Measurements from ENCODE around the gene ATF4. TPM values are rescaled to one million over a fixed set of nuclear protein-coding genes. Genes with fewer than 3 reads are reported as not detected.

The ATF4 gene
- total RNA-seq, 1 donor: 590 TPM

- no peak overlapping the region for H2AFZ ChIP-seq (ENCODE audit: low read length)
- no peak for TF ChIP-seq CTCF (IDR thresholded peaks at IDR 0.05; ENCODE audit: extremely low read depth, low read depth, low read length)
- H3K4me3 ChIP-seq (ENCODE audit: insufficient read depth, low read length): no peak overlapping the region
- H3K4me1 ChIP-seq (ENCODE audit: insufficient read depth, low read length): no peaks in the 10 kb centered on the region
- no peaks in the 10 kb centered on the region for H3K36me3 ChIP-seq (ENCODE audit: insufficient read depth, low read length)
- peaks cover 40% of the 10 kb centered on the region for H3K27me3 ChIP-seq (ENCODE audit: insufficient read depth, low read length)
- no peak overlapping the region for H3K27ac ChIP-seq (ENCODE audit: low read depth, low read length)
- no peak for DNase-seq (ENCODE audit: insufficient read length, low spot score, missing footprints)
- no peaks in the 10 kb centered on the region for H3K9me3 ChIP-seq (ENCODE audit: low read depth, low read length)
- no peaks in the 10 kb centered on the region for H4K20me1 ChIP-seq (ENCODE audit: insufficient read depth, low read length)
- H3K4me2 ChIP-seq (ENCODE audit: insufficient read depth, low read length): no peak overlapping the region
- no peaks in the 10 kb centered on the region for H3K79me2 ChIP-seq (ENCODE audit: insufficient read depth, low read length)
Observed at GRCh38 chr22:39554151-39554550, 33.8 kb downstream of the ATF4 start.

- Histone ChIP-seq H3K36me3 (ENCODE audit: insufficient read depth, low read length) (no peaks in the 10 kb centered on the region), H3K27me3 (ENCODE audit: insufficient read depth, low read length) (peaks cover 39% of the 10 kb centered on the region), H3K9me3 (ENCODE audit: low read depth, low read length) (no peaks in the 10 kb centered on the region), H3K27ac (ENCODE audit: low read depth, low read length) (no peak overlapping the region), H3K4me2 (ENCODE audit: insufficient read depth, low read length) (no peak overlapping the region), H4K20me1 (ENCODE audit: insufficient read depth, low read length) (no peaks in the 10 kb centered on the region), H3K4me1 (ENCODE audit: insufficient read depth, low read length) (no peaks in the 10 kb centered on the region), H3K79me2 (ENCODE audit: insufficient read depth, low read length) (no peaks in the 10 kb centered on the region), H2AFZ (ENCODE audit: low read length) (no peak overlapping the region), H3K4me3 (ENCODE audit: insufficient read depth, low read length) (no peak overlapping the region)
- peak; percentile 84 for DNase-seq (ENCODE audit: insufficient read length, low spot score, missing footprints)
- no peak for TF ChIP-seq CTCF (IDR thresholded peaks at IDR 0.05; ENCODE audit: extremely low read depth, low read depth, low read length)
Observed at GRCh38 chr22:39556970-39557841, 36.8 kb downstream of the ATF4 start.

- no peak for TF ChIP-seq CTCF (IDR thresholded peaks at IDR 0.05; ENCODE audit: extremely low read depth, low read depth, low read length)
- Histone ChIP-seq H2AFZ (ENCODE audit: low read length) (no peak overlapping the region), H3K9me3 (ENCODE audit: low read depth, low read length) (no peaks in the 10 kb centered on the region), H3K4me1 (ENCODE audit: insufficient read depth, low read length) (no peaks in the 10 kb centered on the region), H3K36me3 (ENCODE audit: insufficient read depth, low read length) (no peaks in the 10 kb centered on the region), H3K27ac (ENCODE audit: low read depth, low read length) (no peak overlapping the region), H3K27me3 (ENCODE audit: insufficient read depth, low read length) (peaks cover 39% of the 10 kb centered on the region), H3K79me2 (ENCODE audit: insufficient read depth, low read length) (no peaks in the 10 kb centered on the region), H3K4me2 (ENCODE audit: insufficient read depth, low read length) (no peak overlapping the region), H4K20me1 (ENCODE audit: insufficient read depth, low read length) (no peaks in the 10 kb centered on the region), H3K4me3 (ENCODE audit: insufficient read depth, low read length) (no peak overlapping the region)
- DNase-seq (ENCODE audit: insufficient read length, low spot score, missing footprints): no peak
Observed at GRCh38 chr22:39558254-39558727, 37.9 kb downstream of the ATF4 start.

GRCh38 chr22:39558950-39559349 lies 38.6 kb downstream of the ATF4 start:
- Histone ChIP-seq H3K4me2 (ENCODE audit: insufficient read depth, low read length) (no peak overlapping the region), H2AFZ (ENCODE audit: low read length) (no peak overlapping the region), H3K9me3 (ENCODE audit: low read depth, low read length) (no peaks in the 10 kb centered on the region), H3K79me2 (ENCODE audit: insufficient read depth, low read length) (no peaks in the 10 kb centered on the region), H4K20me1 (ENCODE audit: insufficient read depth, low read length) (no peaks in the 10 kb centered on the region), H3K27ac (ENCODE audit: low read depth, low read length) (no peak overlapping the region), H3K4me1 (ENCODE audit: insufficient read depth, low read length) (no peaks in the 10 kb centered on the region), H3K27me3 (ENCODE audit: insufficient read depth, low read length) (peaks cover 39% of the 10 kb centered on the region), H3K4me3 (ENCODE audit: insufficient read depth, low read length) (no peak overlapping the region), H3K36me3 (ENCODE audit: insufficient read depth, low read length) (no peaks in the 10 kb centered on the region)
- no peak for TF ChIP-seq CTCF (IDR thresholded peaks at IDR 0.05; ENCODE audit: extremely low read depth, low read depth, low read length)
- no peak for DNase-seq (ENCODE audit: insufficient read length, low spot score, missing footprints)

Measured in osteoblast (primary cell).